HCT116 (cell line): ENCODE results near the gene LRRC15. TPM values are rescaled to one million over a fixed set of nuclear protein-coding genes. Genes with fewer than 3 reads are reported as not detected.

ENCODE experiments used
- ATAC-seq: fragments of 200-7000 bp; cut with Tn5 transposase; 2 replicates; pipeline ENCODE4 v1.9.1; 2020; ENCODE audit warnings: mild to moderate bottlenecking, moderate library complexity
- BruUV-seq: library from RNA; stranded (reverse); fragments of 400-500 nt; replicated peaks from 2 replicates; lab custom pipeline; 2021; lab: Mats Ljungman, UMichigan
- CTCF ChIA-PET: fragments of 300-600 bp; sonication (Branson Sonifier 250); formaldehyde crosslinking; loops from one replicate; lab custom pipeline; 2021; ENCODE audit warnings: antibody characterized with exemption; lab: Charles Lee
- POLR2A ChIA-PET: fragments of 300-600, 350-600 bp; sonication (Branson Sonifier 250); formaldehyde crosslinking; loops from one replicate; lab custom pipeline; 2021; ENCODE audit warnings: antibody characterized with exemption; lab: Charles Lee
- RAD21 ChIA-PET, 2 experiments: fragments of 300-600 bp; sonication (Branson Sonifier 250); formaldehyde crosslinking; loops; one replicate each; lab custom pipeline; 2023; ENCODE audit warnings: low total read pairs in 2 of 2; ENCODE audit not compliant: uncharacterized antibody in 2 of 2, unreplicated experiment in 2 of 2, low non-redundant PET in 1 of 2; lab: Charles Lee
- DNase-seq: peaks from one replicate; pipeline ENCODE4 v3.0.0-alpha.2; 2010; ENCODE audit warnings: low read depth, low spot score
- H2AFZ ChIP-seq: fragments of 200-600 bp; shearing (Covaris generic), sonication (generic); 2 replicates; pipeline ENCODE4 v1.6.1; 2017; ENCODE audit warnings: low read depth, mixed run types, mixed read lengths, antibody characterized with exemption, low read length; ENCODE audit not compliant: poor library complexity, severe bottlenecking
- H3K27ac ChIP-seq: 2 replicates; pipeline ENCODE4 v1.5.1; 2012; ENCODE audit warnings: low read depth, low read length
- H3K27me3 ChIP-seq: fragments of 200-600 bp; sonication (generic); 2 replicates; pipeline ENCODE4 v1.6.1; 2016; ENCODE audit warnings: mixed run types, low read length, mixed read lengths; ENCODE audit not compliant: insufficient read depth
- H3K36me3 ChIP-seq, 2 experiments: fragments of 200-500 bp in 1 of 2; fragments of 200-600 bp in 1 of 2; sonication (Bioruptor generic) in 1 of 2; sonication (generic) in 1 of 2; 2 replicates each; pipeline versions ENCODE4 v1.5.1 to v1.6.1; 2014 to 2016; ENCODE audit warnings: low read length in 2 of 2, inconsistent platforms in 1 of 2, mixed read lengths in 1 of 2, mixed run types in 1 of 2; ENCODE audit not compliant: insufficient read depth in 2 of 2, control insufficient read depth in 1 of 2
- H3K4me1 ChIP-seq, 2 experiments: fragments of 200-600 bp in 1 of 2; sonication (generic) in 1 of 2; 2 replicates each; pipeline versions ENCODE4 v1.5.1 to v1.6.1; 2012 to 2017; ENCODE audit warnings: low read length in 2 of 2, inconsistent platforms in 1 of 2, mild to moderate bottlenecking in 1 of 2, mixed read lengths in 1 of 2, mixed run types in 1 of 2, moderate library complexity in 1 of 2; ENCODE audit not compliant: insufficient read depth in 2 of 2, control insufficient read depth in 1 of 2
- H3K4me2 ChIP-seq: fragments of 200-600 bp; sonication (generic); 2 replicates; pipeline ENCODE4 v1.6.1; 2017; ENCODE audit warnings: mixed run types, low read length, mixed read lengths
- H3K4me3 ChIP-seq, 2 experiments: fragments of 200-600 bp in 1 of 2; sonication (generic) in 1 of 2; replicated peaks in 1 of 2; 2 replicates each; pipeline ENCODE4 v1.5.1; 2011 to 2016; ENCODE audit warnings: low read length in 2 of 2, control low read depth in 1 of 2, low read depth in 1 of 2, mild to moderate bottlenecking in 1 of 2, mixed read lengths in 1 of 2, mixed run types in 1 of 2
- H3K79me2 ChIP-seq: fragments of 200-600 bp; sonication (generic); 2 replicates; pipeline ENCODE4 v1.6.1; 2017; ENCODE audit warnings: mild to moderate bottlenecking, mixed run types, low read length, moderate library complexity, mixed read lengths; ENCODE audit not compliant: insufficient read depth
- H3K9ac ChIP-seq: fragments of 200-600 bp; sonication (generic); 2 replicates; pipeline ENCODE4 v1.6.1; 2016; ENCODE audit warnings: low read length, mixed read lengths
- H3K9me2 ChIP-seq: fragments of 200-600 bp; sonication (generic), shearing (Covaris generic); 2 replicates; pipeline ENCODE4 v1.6.1; 2017; ENCODE audit warnings: mixed run types, mild to moderate bottlenecking, moderate library complexity; ENCODE audit not compliant: insufficient read depth
- H3K9me3 ChIP-seq, 2 experiments: fragments of 200-500 bp in 1 of 2; fragments of 200-600 bp in 1 of 2; sonication (Bioruptor generic) in 1 of 2; sonication (generic) in 1 of 2; 2 replicates each; pipeline ENCODE4 v1.6.1; 2014 to 2017; ENCODE audit warnings: low read length in 2 of 2, mixed read lengths in 2 of 2, inconsistent platforms in 1 of 2, low read depth in 1 of 2, mild to moderate bottlenecking in 1 of 2, mixed run types in 1 of 2, moderate library complexity in 1 of 2; ENCODE audit not compliant: control insufficient read depth in 1 of 2, insufficient read depth in 1 of 2
- H4K20me1 ChIP-seq: fragments of 200-600 bp; sonication (generic), shearing (Covaris generic); 2 replicates; pipeline ENCODE4 v1.6.1; 2017; ENCODE audit warnings: mixed run types, mild to moderate bottlenecking, moderate library complexity; ENCODE audit not compliant: insufficient read depth
- CEBPB ChIP-seq: IDR thresholded peaks from 2 replicates; pipeline ENCODE4 v1.6.1; 2012; ENCODE audit warnings: low read depth
- FOSL1 ChIP-seq: IDR thresholded peaks from 2 replicates; pipeline ENCODE4 v1.6.1; 2012; ENCODE audit warnings: low read depth
- JUND ChIP-seq: IDR thresholded peaks from 2 replicates; pipeline ENCODE4 v1.6.1; 2012
- SP1 ChIP-seq: IDR thresholded peaks from 2 replicates; pipeline ENCODE4 v1.6.1; 2012; ENCODE audit warnings: low read depth
- TCF7L2 ChIP-seq: IDR thresholded peaks from 2 replicates; pipeline ENCODE4 v1.7.0; 2011; ENCODE audit warnings: borderline replicate concordance, inconsistent platforms; ENCODE audit not compliant: insufficient read depth, insufficient read length; ENCODE audit errors: extremely low read depth
- ZFX ChIP-seq: fragments of 450-650 bp; IDR thresholded peaks from 2 replicates; pipeline ENCODE4 v1.6.1; 2017
- intact Hi-C: fragments of 100-400 bp; cut with micrococcal nuclease; formaldehyde crosslinking; loops from 2 replicates; pipeline ENCODE4 v1.10.0; 2022
- total RNA-seq: library from RNA; stranded (reverse); gene quantifications from one replicate; pipeline ENCODE4 v1.2.1, GENCODE V29; 2021; ENCODE audit not compliant: unreplicated experiment

Gene LRRC15
- total RNA-seq, 1 experiment from 2014 or later: not detected

GRCh38 chr3:194328053-194328657 lies 41.4 kb downstream of the LRRC15 start:
- Histone ChIP-seq H3K4me2 (peak overlapping the region; percentile 53), H3K79me2 (no peaks in the 10 kb centered on the region), H3K9ac (no peak overlapping the region), H3K4me3 (no peak overlapping the region), H4K20me1 (no peaks in the 10 kb centered on the region), H3K9me2 (no peaks in the 10 kb centered on the region), H3K27ac (peak overlapping the region; percentile 7; the same call in 1 of the 2 replicates), H3K9me3 (peaks cover 0 to 13% of the 10 kb centered on the region in 2 experiments; a peak in 1 of 4 replicates), H3K4me1 (peaks cover 30 to 73% of the 10 kb centered on the region in 2 experiments), H3K36me3 (no peaks in the 10 kb centered on the region), H2AFZ (no peak overlapping the region), H3K27me3 (no peaks in the 10 kb centered on the region)
- intact Hi-C loops: loop anchor here (5.0 kb wide), 1 partner anchor 1411 kb away; the partner anchor contains the start of gene MB21D2
- BruUV-seq: no TSS peak
- DNase-seq: no peak
- POLR2A ChIA-PET: no interaction called here
- ATAC-seq: peak; percentile 23
- RAD21 ChIA-PET: no interaction called here
- CTCF ChIA-PET: interaction anchor here (1.3 to 1.4 kb wide), 2 partner anchors 78 to 547 kb away, joined by 3 to 7 read pairs; no protein-coding TSS in a partner anchor
- TF ChIP-seq FOSL1 (no peak), JUND (no peak), SP1 (no peak)

GRCh38 chr3:194327218-194328052 lies 42.1 kb downstream of the LRRC15 start:
- peak; percentile 56 for DNase-seq
- peaks cover 0 to 13% of the 10 kb centered on the region in 2 experiments; a peak in 1 of 4 replicates for H3K9me3 ChIP-seq
- H3K27me3 ChIP-seq: no peaks in the 10 kb centered on the region
- H4K20me1 ChIP-seq: no peaks in the 10 kb centered on the region
- H3K4me1 ChIP-seq: peaks cover 32 to 73% of the 10 kb centered on the region in 2 experiments
- ATAC-seq: no peak
- no peaks in the 10 kb centered on the region for H3K79me2 ChIP-seq
- peak overlapping the region; percentile 53 for H3K4me2 ChIP-seq
- intact Hi-C loops: loop anchor here (5.0 kb wide), 1 partner anchor 1410 kb away; the partner anchor contains the start of gene MB21D2
- POLR2A ChIA-PET: no interaction called here
- CTCF ChIA-PET: interaction anchor here (1.3 kb wide), 1 partner anchor 78 kb away, joined by 3 read pairs; no protein-coding TSS in a partner anchor
- RAD21 ChIA-PET: no interaction called here
- H3K4me3 ChIP-seq: no peak overlapping the region; a peak in 1 of 4 replicates
- H3K9ac ChIP-seq: no peak overlapping the region
- no peaks in the 10 kb centered on the region for H3K36me3 ChIP-seq
- BruUV-seq: no TSS peak
- no peak overlapping the region for H2AFZ ChIP-seq
- H3K27ac ChIP-seq: peak overlapping the region; percentile 7; the same call in 1 of the 2 replicates
- H3K9me2 ChIP-seq: no peaks in the 10 kb centered on the region
- TF ChIP-seq TCF7L2 (no peak), CEBPB (no peak), ZFX (no peak)
